Testis (tissue), 5 donors: ENCODE data around the gene FOXN4. TPM values are rescaled to one million over a fixed set of nuclear protein-coding genes. Genes with fewer than 3 reads are reported as not detected.

Source experiments
- DNase-seq: peaks from one replicate; pipeline ENCODE4 v3.0.0-alpha.2; 2019
- H3K27ac ChIP-seq, 2 donors: fragments of 200-600 bp; sonication (generic); one replicate each; pipeline ENCODE4 v1.5.1; 2019
- H3K27me3 ChIP-seq: fragments of 200-600 bp; sonication (generic); one replicate; pipeline ENCODE4 v1.5.1; 2019
- H3K36me3 ChIP-seq: fragments of 200-600 bp; sonication (generic); one replicate; pipeline ENCODE4 v1.5.1; 2017; ENCODE audit warnings: low read depth; ENCODE audit errors: missing control alignments
- H3K4me1 ChIP-seq: fragments of 200-600 bp; sonication (generic); one replicate; pipeline ENCODE4 v1.5.1; 2019
- H3K4me3 ChIP-seq, 2 donors: fragments of 200-600 bp; sonication (generic); one replicate each; pipeline ENCODE4 v1.5.1; 2017 to 2019
- H3K9me3 ChIP-seq: fragments of 200-600 bp; sonication (generic); one replicate; pipeline ENCODE4 v1.5.1; 2017
- POLR2A ChIP-seq: fragments of 450-650 bp; IDR thresholded peaks from one replicate; pipeline ENCODE4 v1.6.1; 2017; ENCODE audit warnings: antibody characterized with exemption, mild to moderate bottlenecking, moderate library complexity
- WGBS, 2 donors: methylation state at CpG; one replicate each; pipeline ENCODE4 v1.1.5; 2018; 5-methylcytosine and 5-hydroxymethylcytosine counted together
- intact Hi-C: fragments of 100-400 bp; cut with DNase I; formaldehyde crosslinking; loops from one replicate; pipeline ENCODE4 v1.15.1; 2023; ENCODE audit warnings: low total_unique reads
- long read RNA-seq, 2 donors: transcript quantifications; one replicate each; lab custom pipeline, GENCODE V29; 2026
- polyA plus RNA-seq: library from polyadenylated mRNA; stranded (reverse); fragments of 350-450 nt; fragmentation: Illumina TruSeq; extraction: RNeasy Lipid Tissue Mini Kit (QIAGEN cat#74804); gene quantifications from one replicate; pipeline ENCODE4 v1.2.3, GENCODE V29; 2014; ENCODE audit warnings: low read depth, low replicate concordance; ENCODE audit not compliant: insufficient read depth
- total RNA-seq, 2 donors: library from RNA; depleted of rRNA; stranded (reverse); fragments of >200 nt; gene quantifications; one replicate each; pipeline ENCODE4 v1.2.3, GENCODE V29; 2016
- TF ChIP-seq, protein P1 (sequence below), 3 experiments: fragments of 450-650 bp in 2 of 3; fragments of 200-600 bp in 1 of 3; sonication (generic) in 1 of 3; IDR thresholded peaks; one replicate each; pipeline ENCODE4 v1.5.1; 2016 to 2019; ENCODE audit warnings: antibody characterized with exemption in 3 of 3, mild to moderate bottlenecking in 2 of 3, moderate library complexity in 1 of 3

The FOXN4 gene, protein sequence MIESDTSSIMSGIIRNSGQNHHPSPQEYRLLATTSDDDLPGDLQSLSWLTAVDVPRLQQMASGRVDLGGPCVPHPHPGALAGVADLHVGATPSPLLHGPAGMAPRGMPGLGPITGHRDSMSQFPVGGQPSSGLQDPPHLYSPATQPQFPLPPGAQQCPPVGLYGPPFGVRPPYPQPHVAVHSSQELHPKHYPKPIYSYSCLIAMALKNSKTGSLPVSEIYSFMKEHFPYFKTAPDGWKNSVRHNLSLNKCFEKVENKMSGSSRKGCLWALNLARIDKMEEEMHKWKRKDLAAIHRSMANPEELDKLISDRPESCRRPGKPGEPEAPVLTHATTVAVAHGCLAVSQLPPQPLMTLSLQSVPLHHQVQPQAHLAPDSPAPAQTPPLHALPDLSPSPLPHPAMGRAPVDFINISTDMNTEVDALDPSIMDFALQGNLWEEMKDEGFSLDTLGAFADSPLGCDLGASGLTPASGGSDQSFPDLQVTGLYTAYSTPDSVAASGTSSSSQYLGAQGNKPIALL
- total RNA-seq (1 to 10 TPM; 7.8 to 9.0 TPM), polyA plus RNA-seq (17.1 TPM)
- long read RNA-seq, donor 1, result 0 reads
- long read RNA-seq, donor 2, result 0 reads

DNA sequence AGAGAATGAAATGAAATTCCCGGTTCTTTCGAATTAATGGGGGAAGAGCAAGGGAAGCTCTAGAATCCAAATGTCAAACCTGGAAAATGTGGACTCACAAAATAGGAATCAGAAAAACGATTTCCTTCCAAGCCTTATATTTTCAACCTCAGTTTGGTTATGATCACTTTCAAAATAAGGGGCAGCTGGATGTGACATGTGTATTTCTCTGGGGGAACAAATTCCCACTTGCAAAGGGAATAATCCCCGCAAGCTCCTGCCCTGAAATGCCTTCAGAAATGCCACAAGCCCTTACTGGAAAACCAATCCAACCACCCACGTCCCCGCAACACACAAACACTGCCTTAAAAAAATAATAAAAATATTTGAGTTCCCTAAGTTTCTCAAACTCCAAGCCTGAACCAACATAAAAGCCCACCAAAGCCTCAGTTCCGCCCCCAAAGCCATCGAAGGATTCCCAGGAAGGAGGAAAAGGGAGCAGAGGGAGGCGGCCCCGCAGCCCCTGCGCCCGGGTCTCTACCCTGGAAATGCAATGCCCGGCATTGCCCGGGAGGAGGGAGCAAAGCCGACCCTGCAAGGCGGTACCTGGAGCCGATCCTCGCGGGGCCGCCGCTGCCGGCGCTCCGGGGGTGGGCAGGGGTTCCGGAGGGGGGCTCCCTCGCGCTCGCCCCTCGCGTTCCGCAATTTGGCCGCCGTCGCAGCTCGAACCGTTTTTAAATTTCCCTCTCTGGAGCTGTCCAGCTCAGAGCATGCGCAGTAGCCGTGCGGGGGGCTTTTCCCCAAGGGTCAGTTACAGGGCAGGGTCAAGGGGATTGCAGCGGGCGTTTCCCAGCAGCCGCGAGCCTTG, at the start of gene FOXN4:
Gene FOXN4, minus strand, starts transcription at position 751 of the 847 bp plus-strand sequence. CDS start 963 bp downstream, outside the sequence.
- TF ChIP-seq POLR2A, result no peak
- TF ChIP-seq, protein P1, sequence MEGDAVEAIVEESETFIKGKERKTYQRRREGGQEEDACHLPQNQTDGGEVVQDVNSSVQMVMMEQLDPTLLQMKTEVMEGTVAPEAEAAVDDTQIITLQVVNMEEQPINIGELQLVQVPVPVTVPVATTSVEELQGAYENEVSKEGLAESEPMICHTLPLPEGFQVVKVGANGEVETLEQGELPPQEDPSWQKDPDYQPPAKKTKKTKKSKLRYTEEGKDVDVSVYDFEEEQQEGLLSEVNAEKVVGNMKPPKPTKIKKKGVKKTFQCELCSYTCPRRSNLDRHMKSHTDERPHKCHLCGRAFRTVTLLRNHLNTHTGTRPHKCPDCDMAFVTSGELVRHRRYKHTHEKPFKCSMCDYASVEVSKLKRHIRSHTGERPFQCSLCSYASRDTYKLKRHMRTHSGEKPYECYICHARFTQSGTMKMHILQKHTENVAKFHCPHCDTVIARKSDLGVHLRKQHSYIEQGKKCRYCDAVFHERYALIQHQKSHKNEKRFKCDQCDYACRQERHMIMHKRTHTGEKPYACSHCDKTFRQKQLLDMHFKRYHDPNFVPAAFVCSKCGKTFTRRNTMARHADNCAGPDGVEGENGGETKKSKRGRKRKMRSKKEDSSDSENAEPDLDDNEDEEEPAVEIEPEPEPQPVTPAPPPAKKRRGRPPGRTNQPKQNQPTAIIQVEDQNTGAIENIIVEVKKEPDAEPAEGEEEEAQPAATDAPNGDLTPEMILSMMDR (IDR thresholded peaks at IDR 0.05), result no peak
- H3K27me3 ChIP-seq, result no peaks in the 10 kb centered on the region
- intact Hi-C loops, result no loop called here
- H3K27ac ChIP-seq, result peak within 1 kb of the TSS in 1 of 2 donors; percentile 36
- WGBS, 2 donors, result 13 to 19% methylated on average over 14 to 37 of the region's 43 CpGs
- peak; percentile 40 for DNase-seq
- no peaks in the 10 kb centered on the region for H3K4me1 ChIP-seq
- H3K4me3 ChIP-seq, result peak within 1 kb of the TSS; percentile 50 to 51
- H3K36me3 ChIP-seq, result no peaks in the 10 kb centered on the region
- no peaks in the 10 kb centered on the region for H3K9me3 ChIP-seq

DNA sequence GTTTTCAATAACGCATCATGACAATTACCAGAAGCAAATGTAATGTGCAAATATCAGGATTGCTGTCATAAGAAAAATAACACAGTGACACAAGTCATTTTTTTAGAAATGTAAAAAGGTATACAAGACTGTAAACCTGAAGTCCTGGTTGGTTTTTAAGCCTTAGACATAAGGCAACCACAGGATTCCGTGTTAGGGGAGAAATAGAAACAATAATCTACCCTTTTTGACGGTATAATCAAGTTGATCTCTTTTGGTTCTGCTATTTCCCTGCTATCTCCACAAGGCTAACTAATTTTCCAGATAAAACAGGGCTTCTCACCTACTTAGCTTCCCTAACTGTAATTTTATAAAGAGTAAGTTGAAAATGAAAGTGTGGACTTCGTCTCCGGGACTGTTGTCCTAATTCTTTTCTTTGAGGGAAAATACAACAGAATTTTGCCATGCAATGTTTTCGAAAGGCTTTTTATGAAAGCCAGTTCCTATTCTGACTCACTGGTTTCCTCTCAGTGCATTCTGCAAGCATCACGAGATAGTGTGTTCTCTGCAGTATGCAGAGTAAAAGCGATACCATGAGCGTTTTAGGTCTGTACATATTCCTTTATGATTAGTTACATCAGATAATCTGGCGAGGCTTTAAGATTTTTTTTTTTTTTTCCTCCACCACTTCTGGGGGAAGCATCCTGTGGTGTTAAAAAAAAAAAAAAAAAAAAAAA, 49.2 kb upstream of the FOXN4 start:
- H3K4me1 ChIP-seq, result no peaks in the 10 kb centered on the region
- H3K9me3 ChIP-seq, result no peaks in the 10 kb centered on the region
- TF ChIP-seq, protein P1 (IDR thresholded peaks at IDR 0.05), result no peak
- TF ChIP-seq POLR2A, result no peak
- peak overlapping the region in 1 of 2 donors; percentile 41 for H3K27ac ChIP-seq
- intact Hi-C loops, result no loop called here
- no peak for DNase-seq
- no peak overlapping the region for H3K4me3 ChIP-seq
- no peaks in the 10 kb centered on the region for H3K36me3 ChIP-seq
- H3K27me3 ChIP-seq, result no peaks in the 10 kb centered on the region
- WGBS, 2 donors, result 47 to 52% methylated on average over 10 of the region's 10 CpGs

DNA sequence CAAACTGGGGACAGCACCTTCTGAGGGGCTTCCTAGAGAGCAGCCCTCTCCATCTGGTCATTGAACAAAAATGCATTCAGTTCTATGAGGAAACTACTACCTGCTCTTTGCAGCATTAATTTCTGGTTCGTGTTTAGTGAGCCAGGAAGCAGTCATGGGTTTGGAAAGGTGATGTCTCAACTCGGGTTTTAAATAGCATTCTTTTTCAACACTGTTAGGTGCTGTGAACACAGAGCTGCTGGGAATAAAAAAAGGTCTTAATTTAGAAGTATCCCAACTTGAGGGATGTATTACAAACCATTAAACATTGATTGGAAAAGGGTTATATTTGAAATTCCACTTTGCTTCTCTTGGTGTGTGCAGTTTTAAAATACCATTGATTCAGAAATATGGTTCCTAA, 47.9 kb upstream of the FOXN4 start:
- no peaks in the 10 kb centered on the region for H3K4me1 ChIP-seq
- TF ChIP-seq, protein P1 (IDR thresholded peaks at IDR 0.05), result no peak
- no peak for TF ChIP-seq POLR2A
- no peaks in the 10 kb centered on the region for H3K9me3 ChIP-seq
- H3K36me3 ChIP-seq, result no peaks in the 10 kb centered on the region
- intact Hi-C loops, result no loop called here
- no peak overlapping the region for H3K4me3 ChIP-seq
- H3K27me3 ChIP-seq, result no peaks in the 10 kb centered on the region
- WGBS, 2 donors, result 66 to 76% methylated on average over 2 of the region's 2 CpGs
- H3K27ac ChIP-seq, result no peak overlapping the region
- no peak for DNase-seq

DNA sequence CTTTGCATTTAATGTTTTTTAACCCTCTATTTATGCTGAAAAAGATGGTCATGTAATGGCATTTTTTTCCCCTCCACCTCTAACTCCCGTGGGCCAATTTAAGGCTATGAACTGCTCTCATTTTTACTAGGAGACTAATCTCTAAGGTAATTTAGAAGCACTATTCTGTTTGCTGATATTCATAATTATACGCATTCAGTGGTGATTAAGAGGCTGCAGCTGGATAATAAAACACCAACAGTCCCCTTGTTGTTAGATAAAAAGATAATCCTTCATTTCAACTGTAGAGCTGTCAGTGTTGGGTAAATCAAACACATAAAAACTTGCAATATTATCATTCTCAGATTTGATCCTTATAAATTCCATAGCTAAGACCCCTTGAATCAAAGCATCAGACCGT, 47.5 kb upstream of the FOXN4 start:
- no peaks in the 10 kb centered on the region for H3K27me3 ChIP-seq
- H3K4me3 ChIP-seq, result no peak overlapping the region
- no peaks in the 10 kb centered on the region for H3K36me3 ChIP-seq
- no peak for DNase-seq
- H3K4me1 ChIP-seq, result no peaks in the 10 kb centered on the region
- no peaks in the 10 kb centered on the region for H3K9me3 ChIP-seq
- intact Hi-C loops, result no loop called here
- H3K27ac ChIP-seq, result no peak overlapping the region
- 81 to 83% methylated on average over 3 of the region's 3 CpGs for WGBS, 2 donors
- TF ChIP-seq, protein P1 (IDR thresholded peaks at IDR 0.05), result no peak
- no peak for TF ChIP-seq POLR2A
